HL-60 (cell line): Measurements from ENCODE around the gene NPEPL1.

Experiments used
- DNase-seq, 2 experiments: peaks; one replicate each; pipeline ENCODE4 v3.0.0-alpha.2; 2010 to 2020; ENCODE audit warnings: low read depth in 1 of 2, low spot score in 1 of 2
- H3K27ac ChIP-seq: fragments of 250-450 bp; sonication (Bioruptor Pico); replicated peaks from 2 replicates; pipeline ENCODE4 v1.5.1; 2020; ENCODE audit warnings: mild to moderate bottlenecking, moderate library complexity
- H3K27me3 ChIP-seq: fragments of 250-450 bp; sonication (Bioruptor Pico); 2 replicates; pipeline ENCODE4 v1.5.1; 2021; ENCODE audit warnings: mild to moderate bottlenecking, moderate library complexity; ENCODE audit not compliant: insufficient read depth, poor library complexity, severe bottlenecking
- H3K4me3 ChIP-seq: replicated peaks from 2 replicates; pipeline ENCODE4 v1.5.1; 2011; ENCODE audit warnings: mild to moderate bottlenecking, control low read depth, low read length; ENCODE audit not compliant: insufficient read depth
- CTCF ChIP-seq: IDR thresholded peaks from one replicate; pipeline ENCODE4 v1.5.1; 2011; ENCODE audit warnings: low read length, control low read depth, inconsistent platforms; ENCODE audit not compliant: insufficient read depth
- GABPA ChIP-seq: IDR thresholded peaks from 2 replicates; pipeline ENCODE4 v1.6.1; 2012; ENCODE audit warnings: low read depth
- POLR2AphosphoS5 ChIP-seq: IDR thresholded peaks from 2 replicates; pipeline ENCODE4 v1.6.1; 2012; ENCODE audit warnings: low read depth
- REST ChIP-seq: IDR thresholded peaks from 2 replicates; pipeline ENCODE4 v1.6.1; 2012; ENCODE audit warnings: low read depth; ENCODE audit not compliant: insufficient replicate concordance
- SPI1 ChIP-seq: IDR thresholded peaks from 2 replicates; pipeline ENCODE4 v1.6.1; 2012; ENCODE audit warnings: low read depth, mild to moderate bottlenecking, borderline replicate concordance

NPEPL1 gene

GRCh38 chr20:58715801-58716475 lies 23.3 kb downstream of the NPEPL1 start:
- H3K4me3 ChIP-seq: no peak overlapping the region
- no peaks in the 10 kb centered on the region for H3K27me3 ChIP-seq
- H3K27ac ChIP-seq: no peak overlapping the region
- no peak for DNase-seq
- TF ChIP-seq SPI1 (no peak), GABPA (no peak), REST (no peak), CTCF (no peak), POLR2AphosphoS5 (no peak)

GRCh38 chr20:58716476-58717277 lies 24.1 kb downstream of the NPEPL1 start:
- H3K27me3 ChIP-seq: peaks cover 2% of the 10 kb centered on the region
- no peak overlapping the region for H3K4me3 ChIP-seq
- H3K27ac ChIP-seq: no peak overlapping the region
- TF ChIP-seq SPI1 (no peak), GABPA (no peak), REST (no peak), POLR2AphosphoS5 (no peak), CTCF (no peak)
- no peak for DNase-seq

- no peak for DNase-seq
- TF ChIP-seq REST (no peak), SPI1 (no peak), POLR2AphosphoS5 (no peak), CTCF (no peak), GABPA (no peak)
- Histone ChIP-seq H3K27ac (no peak overlapping the region), H3K27me3 (peaks cover 2% of the 10 kb centered on the region), H3K4me3 (no peak overlapping the region)
Observed at GRCh38 chr20:58717278-58718091, 24.9 kb downstream of the NPEPL1 start.
